Activated T-helper 1 cell treated with anti-CD3 and anti-CD28 coated beads, Interleukin-2, amount 50 U/mL, for 16 hours (primary cell): ENCODE measurements around the gene BTBD6.
"Not testable (repeated sequence)": the region's sequence is repeated elsewhere in the genome, so short reads cannot be mapped to it uniquely, and the experiment has no call there.

ENCODE experiments used
- DNase-seq, 2 donors: peaks; one replicate each; pipeline ENCODE4 v3.0.0-alpha.2; 2020; ENCODE audit warnings: low read depth in 1 of 2, low spot score in 1 of 2

Gene BTBD6

GRCh38 chr14:105268736-105269354, 20.5 kb downstream of the BTBD6 start:
- DNase-seq, result no peak

GRCh38 chr14:105269405-105269804, 21.1 kb downstream of the BTBD6 start:
- no peak for DNase-seq

- DNase-seq, result no peak
Observed at GRCh38 chr14:105271224-105271890, 23.0 kb downstream of the BTBD6 start.

- no peak for DNase-seq
Observed at GRCh38 chr14:105272623-105273022, 24.3 kb downstream of the BTBD6 start.

- no peak for DNase-seq
Observed at GRCh38 chr14:105273062-105273461, 24.7 kb downstream of the BTBD6 start.

GRCh38 chr14:105274637-105275036, 26.3 kb downstream of the BTBD6 start:
- no peak for DNase-seq

- DNase-seq, result no peak
Observed at GRCh38 chr14:105275267-105275946, 27.1 kb downstream of the BTBD6 start.

GRCh38 chr14:105277448-105277847, 29.1 kb downstream of the BTBD6 start:
- DNase-seq, result not testable (repeated sequence)

- no peak for DNase-seq
Observed at GRCh38 chr14:105279642-105280361, 31.5 kb downstream of the BTBD6 start.

- DNase-seq, result no peak
Observed at GRCh38 chr14:105280525-105280924, 32.2 kb downstream of the BTBD6 start.

GRCh38 chr14:105281371-105282097, 33.2 kb downstream of the BTBD6 start:
- no peak for DNase-seq

- no peak for DNase-seq
Observed at GRCh38 chr14:105282098-105282725, 33.9 kb downstream of the BTBD6 start.

GRCh38 chr14:105283028-105283427, 34.7 kb downstream of the BTBD6 start:
- no peak for DNase-seq

GRCh38 chr14:105283899-105284298, 35.6 kb downstream of the BTBD6 start:
- DNase-seq, result no peak

- DNase-seq, result no peak
Observed at GRCh38 chr14:105285174-105285573, 36.8 kb downstream of the BTBD6 start.

GRCh38 chr14:105286759-105287144, 38.4 kb downstream of the BTBD6 start:
- no peak for DNase-seq

GRCh38 chr14:105287249-105288102, 39.1 kb downstream of the BTBD6 start:
- DNase-seq, result no peak

- not testable (repeated sequence) for DNase-seq
Observed at GRCh38 chr14:105288936-105289335, 40.6 kb downstream of the BTBD6 start.

GRCh38 chr14:105290621-105291346, 42.5 kb downstream of the BTBD6 start:
- no peak for DNase-seq
